ENCODE results near the gene NSUN7.

Gene NSUN7

DNA sequence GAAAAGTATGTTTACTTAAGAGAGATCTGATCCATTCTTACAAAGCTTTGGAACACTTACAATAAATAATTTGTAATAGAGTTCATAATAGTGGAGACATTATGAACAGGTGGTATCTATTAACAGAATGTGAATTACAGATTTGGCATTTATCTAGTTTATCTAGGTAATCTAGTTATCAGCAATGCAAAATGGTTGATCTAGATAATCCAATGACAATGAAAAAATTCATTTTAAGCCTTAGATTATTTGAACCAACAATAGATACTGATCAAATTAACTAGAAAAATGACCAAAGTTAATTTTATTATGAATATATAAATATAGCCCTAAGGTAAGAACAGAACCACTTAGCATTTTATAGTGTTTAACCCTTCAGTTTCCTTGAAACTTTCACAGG, 10.4 kb upstream of the NSUN7 start:
- no peak overlapping the region for H3K27ac ChIP-seq (ENCODE audit: low read length)
- no peaks in the 10 kb centered on the region for H3K9me3 ChIP-seq (ENCODE audit: insufficient read depth, low read depth, low read length)

DNA sequence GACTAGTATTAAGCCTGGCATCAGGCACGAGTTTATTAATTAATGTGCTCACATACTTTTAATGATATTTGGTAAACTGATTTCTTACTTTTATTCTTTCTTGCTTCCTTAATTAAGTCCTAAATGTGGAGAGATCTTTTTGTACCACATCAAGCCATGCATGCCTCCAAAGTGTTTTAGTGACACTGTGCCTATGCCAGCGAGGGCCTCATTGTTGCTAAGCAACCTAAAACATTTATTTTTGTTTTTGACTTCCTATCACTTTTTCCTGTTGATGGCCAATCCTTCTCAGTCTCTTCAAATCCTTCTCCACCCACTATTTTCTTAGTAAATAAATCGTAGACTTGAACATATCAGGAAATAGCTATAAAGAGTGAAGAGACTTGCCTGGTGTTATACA, 5.5 kb upstream of the NSUN7 start:
- Histone ChIP-seq H3K4me1 (ENCODE audit: insufficient read depth, low read length) (0 out of 2 replicates have a peak, but pooled peaks cover 2% of the 10 kb centered on the region), H3K36me3 (ENCODE audit: insufficient read depth, low read depth, low read length) (no peaks in the 10 kb centered on the region), H3K27ac (ENCODE audit: low read length) (no peak overlapping the region), H3K27me3 (ENCODE audit: insufficient read depth, low read length) (no peaks in the 10 kb centered on the region), H3K9ac (ENCODE audit: low read depth, low read length) (no peak overlapping the region), H3K4me3 (ENCODE audit: low read length) (no peak overlapping the region), H3K9me3 (ENCODE audit: insufficient read depth, low read depth, low read length) (no peaks in the 10 kb centered on the region)

More for the DNA sequence above, 10.4 kb upstream of the NSUN7 start:
- Histone ChIP-seq H3K4me1 (ENCODE audit: insufficient read depth, low read length) (no peaks in the 10 kb centered on the region; the same call in 1 of the 2 replicates), H3K4me3 (ENCODE audit: low read length) (no peak overlapping the region), H3K9ac (ENCODE audit: low read depth, low read length) (no peak overlapping the region), H3K27me3 (ENCODE audit: insufficient read depth, low read length) (no peaks in the 10 kb centered on the region), H3K36me3 (ENCODE audit: insufficient read depth, low read depth, low read length) (no peaks in the 10 kb centered on the region)

DNA sequence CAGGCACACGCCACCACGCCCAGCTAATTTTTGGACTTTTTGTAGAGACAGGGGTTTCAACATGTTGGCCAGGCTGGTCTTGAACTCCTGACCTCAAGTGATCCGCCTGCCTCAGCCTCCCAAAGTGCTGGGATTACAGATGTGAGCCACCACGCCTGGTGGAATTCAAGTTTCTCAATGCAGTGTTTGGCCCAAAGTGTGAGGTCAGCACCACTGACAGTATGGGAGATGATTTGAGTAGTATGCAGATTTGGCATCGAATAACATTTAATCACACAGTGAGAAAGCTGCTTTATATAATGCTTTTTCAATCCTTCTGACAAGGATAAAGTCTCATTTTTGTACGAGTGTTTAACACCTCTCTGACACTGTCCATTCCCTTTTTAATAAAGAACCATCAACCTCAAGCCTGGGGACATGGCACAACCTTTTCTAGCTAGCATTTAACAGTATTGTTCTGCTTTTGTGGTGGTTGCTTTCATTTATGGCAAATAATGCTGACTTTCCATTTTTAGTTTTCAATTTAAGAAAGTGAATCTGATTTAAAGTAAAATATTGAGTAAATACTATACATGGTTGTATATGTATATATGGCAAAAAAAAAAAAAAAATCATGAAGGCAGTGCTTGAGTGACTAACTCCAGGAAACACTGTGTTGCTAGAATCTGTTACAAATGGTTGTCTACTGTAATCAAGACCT, 4.3 kb upstream of the NSUN7 start:
- H3K4me1 ChIP-seq (ENCODE audit: insufficient read depth, low read length), result 0 out of 2 replicates have a peak, but pooled peaks cover 2% of the 10 kb centered on the region
- no peak overlapping the region for H3K4me3 ChIP-seq (ENCODE audit: low read length)
- no peaks in the 10 kb centered on the region for H3K9me3 ChIP-seq (ENCODE audit: insufficient read depth, low read depth, low read length)
- H3K27me3 ChIP-seq (ENCODE audit: insufficient read depth, low read length), result no peaks in the 10 kb centered on the region
- no peaks in the 10 kb centered on the region for H3K36me3 ChIP-seq (ENCODE audit: insufficient read depth, low read depth, low read length)
- H3K9ac ChIP-seq (ENCODE audit: low read depth, low read length), result no peak overlapping the region
- H3K27ac ChIP-seq (ENCODE audit: low read length), result no peak overlapping the region

DNA sequence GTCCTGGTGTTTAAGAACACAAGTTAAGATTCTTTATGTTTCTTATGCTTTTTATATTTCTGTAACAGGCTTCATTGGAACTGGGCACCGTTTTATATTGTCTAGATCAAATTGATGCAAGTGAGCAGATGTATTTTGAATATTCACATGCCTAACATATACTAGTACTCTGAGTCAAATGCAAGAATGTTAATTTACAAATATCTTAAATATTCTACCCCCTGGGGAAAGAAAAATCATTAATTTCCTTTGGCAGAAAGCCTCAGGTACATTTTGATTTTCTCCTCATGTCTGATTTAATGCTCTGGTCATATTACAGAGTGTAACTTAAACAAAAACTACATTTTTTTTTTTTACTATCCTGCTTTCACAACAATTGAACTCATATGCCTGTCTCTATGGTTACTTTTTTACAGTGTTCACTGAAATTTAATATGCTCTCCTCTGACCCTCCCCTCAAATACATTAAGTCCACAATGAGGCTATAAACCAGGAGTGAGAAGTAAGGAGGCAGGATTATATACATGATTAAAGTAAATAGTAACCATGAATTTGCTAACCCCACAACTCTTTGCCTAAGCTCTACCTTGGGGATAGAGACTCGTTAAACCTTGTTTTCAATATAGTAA, 2.4 kb upstream of the NSUN7 start:
- Histone ChIP-seq H3K9me3 (ENCODE audit: insufficient read depth, low read depth, low read length) (no peaks in the 10 kb centered on the region), H3K4me1 (ENCODE audit: insufficient read depth, low read length) (peaks cover 5% of the 10 kb centered on the region; the same call in 1 of the 2 replicates), H3K27ac (ENCODE audit: low read length) (no peak overlapping the region)

DNA sequence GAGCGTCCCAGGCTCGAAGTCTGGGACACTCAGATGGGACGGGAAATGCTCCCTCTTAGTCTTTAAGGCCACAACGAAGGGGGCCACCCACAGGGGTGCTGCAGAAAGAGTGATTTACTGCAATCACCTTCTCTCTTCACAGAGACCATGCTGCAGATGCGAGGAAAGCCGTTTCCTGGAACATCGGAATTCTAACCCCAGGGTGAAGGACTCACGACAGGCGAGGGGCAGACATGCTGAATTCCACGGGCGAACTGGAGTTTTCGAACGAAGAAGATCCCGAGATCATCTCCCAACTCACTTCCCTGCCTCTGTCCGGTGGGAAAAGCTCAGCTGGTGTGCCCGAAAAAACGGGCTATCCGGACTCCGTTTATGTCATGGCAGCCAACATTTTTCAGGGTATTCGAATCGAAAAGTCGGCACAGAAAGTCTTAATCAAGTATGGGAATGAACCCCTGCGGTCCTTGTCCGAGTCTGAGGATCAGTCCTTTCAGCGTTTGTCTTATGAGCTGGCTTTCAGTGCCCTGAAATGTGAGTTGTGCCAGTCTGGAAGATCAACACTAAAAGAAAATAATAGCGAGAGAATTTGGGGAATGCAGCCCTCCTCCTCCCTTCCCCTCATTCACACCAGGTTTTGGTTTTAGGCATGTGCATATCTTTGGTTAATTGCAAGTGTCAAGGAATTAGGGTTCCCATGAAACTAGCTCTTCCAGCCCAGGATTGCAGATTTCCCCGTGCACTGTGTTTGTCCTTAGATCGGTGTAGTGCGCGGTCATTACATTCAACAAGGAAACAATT, 905 bp downstream of the NSUN7 start:
- Histone ChIP-seq H3K4me3 (ENCODE audit: low read length) (peak overlapping the region; percentile 92), H3K27me3 (ENCODE audit: insufficient read depth, low read length) (no peaks in the 10 kb centered on the region), H3K9me3 (ENCODE audit: insufficient read depth, low read depth, low read length) (no peaks in the 10 kb centered on the region), H3K36me3 (ENCODE audit: insufficient read depth, low read depth, low read length) (peaks cover 7% of the 10 kb centered on the region), H3K27ac (ENCODE audit: low read length) (peak overlapping the region; percentile 11), H3K9ac (ENCODE audit: low read depth, low read length) (peak overlapping the region; percentile 85), H3K4me1 (ENCODE audit: insufficient read depth, low read length) (peaks cover 5% of the 10 kb centered on the region; the same call in 1 of the 2 replicates)

More for the DNA sequence above, 2.4 kb upstream of the NSUN7 start:
- Histone ChIP-seq H3K4me3 (ENCODE audit: low read length) (no peak overlapping the region), H3K9ac (ENCODE audit: low read depth, low read length) (no peak overlapping the region), H3K27me3 (ENCODE audit: insufficient read depth, low read length) (no peaks in the 10 kb centered on the region), H3K36me3 (ENCODE audit: insufficient read depth, low read depth, low read length) (no peaks in the 10 kb centered on the region)

DNA sequence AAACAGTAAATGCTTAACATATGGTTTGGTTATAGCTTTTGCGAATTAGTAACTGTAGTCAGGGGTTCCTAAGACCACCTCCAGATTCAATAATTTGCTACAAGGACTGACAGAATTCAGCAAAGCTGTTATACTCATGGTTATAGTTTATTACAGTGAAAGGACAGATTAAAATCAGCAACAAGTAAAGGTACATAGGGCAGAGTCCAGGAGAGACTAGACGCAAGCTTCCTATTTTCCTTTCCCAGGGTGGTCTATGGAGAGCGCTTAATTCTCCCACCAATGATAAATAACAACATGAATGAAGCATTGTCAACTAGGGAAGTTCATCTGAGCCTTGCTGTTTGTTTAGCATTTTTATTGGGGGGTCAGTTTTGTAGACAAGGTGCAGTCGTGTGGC, 5.9 kb downstream of the NSUN7 start:
- peaks cover 2% of the 10 kb centered on the region; the same call in 1 of the 2 replicates for H3K4me1 ChIP-seq (ENCODE audit: insufficient read depth, low read length)
- no peaks in the 10 kb centered on the region for H3K9me3 ChIP-seq (ENCODE audit: insufficient read depth, low read depth, low read length)
- peaks cover 7% of the 10 kb centered on the region for H3K36me3 ChIP-seq (ENCODE audit: insufficient read depth, low read depth, low read length)
- H3K9ac ChIP-seq (ENCODE audit: low read depth, low read length), result no peak overlapping the region
- no peak overlapping the region for H3K4me3 ChIP-seq (ENCODE audit: low read length)
- H3K27me3 ChIP-seq (ENCODE audit: insufficient read depth, low read length), result no peaks in the 10 kb centered on the region
- H3K27ac ChIP-seq (ENCODE audit: low read length), result no peak overlapping the region

DNA sequence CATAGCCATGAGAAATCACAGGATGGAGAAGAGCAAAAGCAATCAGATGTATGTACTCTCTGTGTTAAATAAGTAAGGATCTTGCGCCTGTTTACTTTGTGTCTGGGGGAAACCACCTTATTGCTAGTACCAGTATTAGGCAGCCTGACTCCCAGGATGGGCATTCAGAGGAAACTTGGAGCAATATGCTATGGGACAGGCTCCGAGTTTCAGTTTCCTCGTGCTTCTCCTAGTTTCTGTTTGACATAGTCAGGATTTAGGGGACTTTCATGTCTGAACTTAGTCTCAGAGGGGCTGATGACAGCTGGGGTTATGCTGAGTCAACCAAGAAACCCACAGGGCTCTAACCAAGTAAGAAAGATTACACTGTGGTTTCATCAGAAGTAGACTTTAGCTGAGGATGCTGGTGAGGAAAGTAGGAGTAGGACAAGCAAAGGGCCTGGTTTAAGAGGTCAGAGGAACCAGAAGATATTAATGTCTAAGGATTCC, 13.5 kb downstream of the NSUN7 start:
- no peak overlapping the region for H3K27ac ChIP-seq (ENCODE audit: low read length)
- H3K9ac ChIP-seq (ENCODE audit: low read depth, low read length), result no peak overlapping the region
- H3K4me3 ChIP-seq (ENCODE audit: low read length), result no peak overlapping the region

DNA sequence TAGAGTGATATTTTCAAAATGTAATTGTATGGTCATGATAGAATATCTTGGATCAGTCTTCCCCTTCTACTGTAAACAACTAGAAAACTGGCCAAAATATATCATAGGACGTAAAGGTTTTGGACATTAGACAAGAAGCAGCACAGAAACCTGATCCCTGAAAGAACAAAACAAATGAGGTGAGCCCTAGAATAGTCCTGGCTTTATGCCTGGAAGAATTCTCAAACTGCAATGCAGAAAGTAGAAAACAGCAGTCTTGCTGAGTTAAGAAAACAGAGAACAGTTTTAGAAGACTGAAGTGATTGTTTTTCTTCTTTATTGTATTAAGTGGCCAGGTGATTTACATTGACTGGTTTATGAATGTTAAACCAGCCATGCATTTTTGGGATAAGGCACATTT, 19.5 kb downstream of the NSUN7 start:
- Histone ChIP-seq H3K27ac (ENCODE audit: low read length) (no peak overlapping the region), H3K4me1 (ENCODE audit: insufficient read depth, low read length) (no peaks in the 10 kb centered on the region), H3K36me3 (ENCODE audit: insufficient read depth, low read depth, low read length) (peaks cover 17% of the 10 kb centered on the region; the same call in 1 of the 2 replicates), H3K4me3 (ENCODE audit: low read length) (no peak overlapping the region), H3K27me3 (ENCODE audit: insufficient read depth, low read length) (no peaks in the 10 kb centered on the region), H3K9ac (ENCODE audit: low read depth, low read length) (no peak overlapping the region), H3K9me3 (ENCODE audit: insufficient read depth, low read depth, low read length) (no peaks in the 10 kb centered on the region)

More for the DNA sequence above, 13.5 kb downstream of the NSUN7 start:
- Histone ChIP-seq H3K36me3 (ENCODE audit: insufficient read depth, low read depth, low read length) (peaks cover 22% of the 10 kb centered on the region), H3K27me3 (ENCODE audit: insufficient read depth, low read length) (no peaks in the 10 kb centered on the region), H3K4me1 (ENCODE audit: insufficient read depth, low read length) (no peaks in the 10 kb centered on the region), H3K9me3 (ENCODE audit: insufficient read depth, low read depth, low read length) (no peaks in the 10 kb centered on the region)

DNA sequence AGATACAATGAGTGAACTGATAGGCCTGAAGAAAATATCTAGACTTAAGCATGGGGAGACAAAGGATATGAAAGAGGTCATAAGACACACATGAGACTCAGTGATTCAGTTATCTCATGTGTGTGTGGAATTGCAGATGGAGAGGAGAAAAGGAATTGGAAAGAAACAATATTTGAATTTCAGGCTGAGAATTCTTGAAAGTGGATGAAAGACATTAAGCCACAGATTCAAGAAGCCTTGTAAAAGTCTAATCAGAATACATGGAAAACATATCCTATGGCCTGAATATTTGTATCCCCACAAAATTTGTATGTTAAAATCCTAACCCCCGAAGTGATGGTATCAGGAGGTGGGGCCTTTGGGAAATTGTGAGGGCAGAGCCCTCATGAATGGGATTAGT, 28.3 kb downstream of the NSUN7 start:
- H3K4me1 ChIP-seq (ENCODE audit: insufficient read depth, low read length), result no peaks in the 10 kb centered on the region
- no peak overlapping the region for H3K9ac ChIP-seq (ENCODE audit: low read depth, low read length)
- H3K4me3 ChIP-seq (ENCODE audit: low read length), result no peak overlapping the region
- peaks cover 24% of the 10 kb centered on the region; the same call in 1 of the 2 replicates for H3K36me3 ChIP-seq (ENCODE audit: insufficient read depth, low read depth, low read length)
- no peaks in the 10 kb centered on the region for H3K27me3 ChIP-seq (ENCODE audit: insufficient read depth, low read length)
- no peaks in the 10 kb centered on the region for H3K9me3 ChIP-seq (ENCODE audit: insufficient read depth, low read depth, low read length)
- H3K27ac ChIP-seq (ENCODE audit: low read length), result no peak overlapping the region

DNA sequence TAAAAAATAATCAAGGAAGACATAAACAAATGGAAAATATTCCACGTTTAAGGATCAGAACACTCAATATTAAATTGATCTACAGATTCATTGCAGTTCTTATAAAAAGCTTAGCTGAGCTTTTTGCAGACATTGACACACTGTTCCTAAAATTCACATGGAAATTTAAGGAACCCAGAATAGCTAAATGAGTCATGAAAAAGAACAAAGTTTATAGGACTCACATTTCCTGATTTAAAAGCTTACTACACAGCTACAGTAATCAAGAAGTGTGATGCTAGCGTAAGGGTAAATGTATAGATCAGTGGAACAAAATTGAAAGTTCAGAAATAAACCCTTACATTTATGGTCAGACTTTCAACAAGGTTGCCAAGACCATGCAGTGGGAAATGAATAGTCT, 33.1 kb downstream of the NSUN7 start:
- Histone ChIP-seq H3K27me3 (ENCODE audit: insufficient read depth, low read length) (no peaks in the 10 kb centered on the region), H3K4me1 (ENCODE audit: insufficient read depth, low read length) (no peaks in the 10 kb centered on the region), H3K9me3 (ENCODE audit: insufficient read depth, low read depth, low read length) (no peaks in the 10 kb centered on the region)

DNA sequence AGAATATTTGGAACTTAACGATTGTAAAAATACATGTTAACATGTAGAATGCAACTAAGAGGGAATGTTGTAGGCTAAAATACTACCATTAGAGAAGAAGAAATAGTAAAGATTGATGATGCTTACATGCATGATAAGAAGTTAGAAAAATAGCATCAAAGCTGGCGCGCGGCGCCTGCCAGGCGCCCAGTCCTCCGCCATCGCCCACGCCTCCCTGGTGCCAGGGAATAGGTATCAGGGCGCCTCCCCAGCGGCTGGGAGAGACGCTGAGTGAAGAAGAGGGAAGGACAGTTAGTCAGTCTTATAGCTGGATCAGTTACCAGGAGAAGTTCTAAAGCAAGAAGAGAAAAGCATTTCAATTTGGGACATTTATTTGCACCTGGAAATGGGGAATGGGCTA, 36.0 kb downstream of the NSUN7 start:
- no peaks in the 10 kb centered on the region for H3K4me1 ChIP-seq (ENCODE audit: insufficient read depth, low read length)
- no peaks in the 10 kb centered on the region for H3K9me3 ChIP-seq (ENCODE audit: insufficient read depth, low read depth, low read length)
- H3K36me3 ChIP-seq (ENCODE audit: insufficient read depth, low read depth, low read length), result peaks cover 8% of the 10 kb centered on the region; the same call in 1 of the 2 replicates
- H3K27ac ChIP-seq (ENCODE audit: low read length), result no peak overlapping the region
- no peaks in the 10 kb centered on the region for H3K27me3 ChIP-seq (ENCODE audit: insufficient read depth, low read length)
- no peak overlapping the region for H3K4me3 ChIP-seq (ENCODE audit: low read length)
- H3K9ac ChIP-seq (ENCODE audit: low read depth, low read length), result no peak overlapping the region

More for the DNA sequence above, 33.1 kb downstream of the NSUN7 start:
- H3K9ac ChIP-seq (ENCODE audit: low read depth, low read length), result no peak overlapping the region
- H3K36me3 ChIP-seq (ENCODE audit: insufficient read depth, low read depth, low read length), result peaks cover 16% of the 10 kb centered on the region; the same call in 1 of the 2 replicates
- no peak overlapping the region for H3K4me3 ChIP-seq (ENCODE audit: low read length)
- H3K27ac ChIP-seq (ENCODE audit: low read length), result no peak overlapping the region
